HG02981 (cell line): ENCODE data around the gene RFLNA.
"Not testable (repeated sequence)": the region's sequence is repeated elsewhere in the genome, so short reads cannot be mapped to it uniquely, and the experiment has no call there.

Experiments
- ATAC-seq: cut with Tn5 transposase; IDR thresholded peaks from one replicate; pipeline ENCODE4 v1.9.1; 2021; ENCODE audit warnings: mild to moderate bottlenecking, moderate library complexity; ENCODE audit not compliant: unreplicated experiment

The RFLNA gene

GRCh38 chr12:124318278-124319020, 23.6 kb downstream of the RFLNA start:
- ATAC-seq, result no peak

GRCh38 chr12:124319368-124320050, 24.6 kb downstream of the RFLNA start:
- no peak for ATAC-seq

- ATAC-seq, result peak; percentile 68
These were observed 26.2 kb downstream of the RFLNA start for GRCh38 chr12:124321040-124321481.

- ATAC-seq, result peak; percentile 9
These were observed 26.8 kb downstream of the RFLNA start for GRCh38 chr12:124321556-124322270.

- no peak for ATAC-seq
These were observed 27.5 kb downstream of the RFLNA start for GRCh38 chr12:124322271-124322998.

- ATAC-seq, result not testable (repeated sequence)
These were observed 28.1 kb downstream of the RFLNA start for GRCh38 chr12:124322999-124323328.

GRCh38 chr12:124323771-124324530, 29.1 kb downstream of the RFLNA start:
- ATAC-seq, result no peak

- ATAC-seq, result no peak
These were observed 30.2 kb downstream of the RFLNA start for GRCh38 chr12:124324803-124325705.

- no peak for ATAC-seq
These were observed 31.2 kb downstream of the RFLNA start for GRCh38 chr12:124326104-124326503.

- no peak for ATAC-seq
These were observed 32.0 kb downstream of the RFLNA start for GRCh38 chr12:124326871-124327270.

- no peak for ATAC-seq
These were observed 32.6 kb downstream of the RFLNA start for GRCh38 chr12:124327362-124328043.

GRCh38 chr12:124328116-124328515, 33.2 kb downstream of the RFLNA start:
- no peak for ATAC-seq

GRCh38 chr12:124328636-124329035, 33.7 kb downstream of the RFLNA start:
- ATAC-seq, result no peak

GRCh38 chr12:124332058-124332672, 37.3 kb downstream of the RFLNA start:
- ATAC-seq, result no peak

GRCh38 chr12:124332900-124333299, 38.0 kb downstream of the RFLNA start:
- no peak for ATAC-seq

- no peak for ATAC-seq
These were observed 38.8 kb downstream of the RFLNA start for GRCh38 chr12:124333724-124334123.

- no peak for ATAC-seq
These were observed 39.4 kb downstream of the RFLNA start for GRCh38 chr12:124334266-124334665.

- no peak for ATAC-seq
These were observed 40.1 kb downstream of the RFLNA start for GRCh38 chr12:124334976-124335375.
